ENCODE data around the gene AEN. TPM values are rescaled to one million over a fixed set of nuclear protein-coding genes. Genes with fewer than 3 reads are reported as not detected.
"Not testable (repeated sequence)": the region's sequence is repeated elsewhere in the genome, so short reads cannot be mapped to it uniquely, and the experiment has no call there.

Gene AEN
- total RNA-seq, 1 experiment from 2014 or later: 59.0 TPM

DNA sequence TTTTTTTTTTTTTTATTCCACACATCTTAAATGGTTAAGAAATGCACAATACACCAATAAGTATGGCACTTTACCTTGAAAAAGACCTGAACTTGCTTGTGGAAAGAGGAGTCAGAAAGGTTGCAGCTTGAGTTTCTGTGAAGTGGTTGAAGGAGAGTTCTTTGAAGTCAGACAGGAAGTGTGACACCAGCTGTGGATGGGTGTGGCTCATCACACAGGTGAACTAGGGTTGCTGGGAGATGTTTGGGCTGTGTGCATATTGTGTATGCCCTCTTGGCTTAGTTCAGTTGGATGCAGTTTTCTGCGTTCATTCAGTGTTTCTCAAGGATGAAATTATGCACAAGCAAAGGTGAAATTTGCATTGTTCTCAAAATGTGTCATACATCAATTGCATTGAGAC lies 6.3 kb downstream of the AEN start:
- in situ Hi-C loops (cut with HindIII; ENCODE audit: low pct_unique_long_range_greater_than_20kb, low sequenced_read_pairs): no loop called here
- DNase-seq (ENCODE audit: low read depth): no peak

- DNase-seq (ENCODE audit: low read depth): no peak
- in situ Hi-C loops (cut with HindIII; ENCODE audit: low pct_unique_long_range_greater_than_20kb, low sequenced_read_pairs): no loop called here
Measured at GRCh38 chr15:88628018-88628654, 7.0 kb downstream of the AEN start.

- in situ Hi-C loops (cut with HindIII; ENCODE audit: low pct_unique_long_range_greater_than_20kb, low sequenced_read_pairs): no loop called here
- no peak for DNase-seq (ENCODE audit: low read depth)
Measured at GRCh38 chr15:88629071-88629470, 7.9 kb downstream of the AEN start.

DNA sequence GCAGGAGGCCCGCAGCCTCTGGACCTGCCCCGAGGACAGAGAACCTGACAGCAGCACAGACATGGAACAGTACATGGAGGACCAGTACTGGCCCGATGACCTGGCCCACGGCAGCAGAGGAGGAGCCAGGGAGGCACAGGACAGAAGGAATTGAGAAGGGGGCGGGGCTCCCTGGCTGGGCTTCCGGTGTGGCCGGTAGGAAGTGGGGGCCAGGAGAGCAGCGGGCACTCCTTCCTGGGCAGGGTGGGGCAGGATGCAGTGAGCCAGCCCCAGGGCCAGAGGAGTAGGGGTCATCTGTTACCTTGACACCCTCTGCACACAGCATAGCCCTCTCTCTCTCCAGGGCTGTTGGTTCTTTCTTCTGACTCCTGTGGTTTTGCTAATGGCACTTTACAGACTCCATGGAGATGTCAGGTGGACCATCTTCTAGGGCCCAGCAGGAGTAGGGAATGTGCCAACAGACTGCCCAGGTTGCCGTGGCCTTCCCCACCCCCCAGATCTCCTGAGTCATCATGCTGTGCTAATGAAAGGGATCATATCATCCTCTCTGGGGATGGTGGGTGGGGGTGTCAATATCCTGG lies 9.1 kb downstream of the AEN start:
- peak; percentile 42 for DNase-seq (ENCODE audit: low read depth)
- in situ Hi-C loops (cut with HindIII; ENCODE audit: low pct_unique_long_range_greater_than_20kb, low sequenced_read_pairs): no loop called here

DNA sequence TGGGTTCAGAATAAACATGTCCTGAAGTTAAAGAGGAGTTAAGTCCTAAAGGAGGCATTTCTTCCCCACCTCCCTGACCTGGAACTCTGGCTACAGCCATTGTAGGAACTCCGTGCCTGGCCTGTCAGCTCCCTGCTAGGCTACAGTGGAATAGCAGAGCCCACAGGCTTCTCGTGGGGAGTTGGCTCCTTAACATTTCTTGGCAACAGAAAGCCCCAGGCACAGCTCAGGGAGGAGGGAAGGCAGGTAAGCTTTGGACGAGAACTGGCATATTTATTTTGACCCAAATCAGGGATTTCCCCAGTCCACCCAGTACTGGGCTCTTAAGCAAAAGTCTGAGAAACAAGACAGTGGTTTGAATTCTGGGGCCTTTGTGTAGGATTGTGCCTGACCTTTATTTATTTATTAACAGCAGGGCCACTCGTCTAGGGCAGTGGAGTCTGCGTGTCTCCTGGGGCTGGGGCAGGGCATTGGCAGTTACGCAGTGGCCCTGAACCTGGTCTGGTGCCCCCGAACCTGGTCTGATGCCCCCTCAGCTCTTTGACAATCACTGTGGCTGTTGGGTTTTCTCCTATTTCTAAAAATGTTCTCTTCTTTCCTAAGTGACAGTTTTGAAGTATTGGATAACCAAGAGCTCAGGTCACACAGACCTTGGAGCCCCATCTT lies 9.8 kb downstream of the AEN start:
- in situ Hi-C loops (cut with HindIII; ENCODE audit: low pct_unique_long_range_greater_than_20kb, low sequenced_read_pairs): no loop called here
- no peak for DNase-seq (ENCODE audit: low read depth)

DNA sequence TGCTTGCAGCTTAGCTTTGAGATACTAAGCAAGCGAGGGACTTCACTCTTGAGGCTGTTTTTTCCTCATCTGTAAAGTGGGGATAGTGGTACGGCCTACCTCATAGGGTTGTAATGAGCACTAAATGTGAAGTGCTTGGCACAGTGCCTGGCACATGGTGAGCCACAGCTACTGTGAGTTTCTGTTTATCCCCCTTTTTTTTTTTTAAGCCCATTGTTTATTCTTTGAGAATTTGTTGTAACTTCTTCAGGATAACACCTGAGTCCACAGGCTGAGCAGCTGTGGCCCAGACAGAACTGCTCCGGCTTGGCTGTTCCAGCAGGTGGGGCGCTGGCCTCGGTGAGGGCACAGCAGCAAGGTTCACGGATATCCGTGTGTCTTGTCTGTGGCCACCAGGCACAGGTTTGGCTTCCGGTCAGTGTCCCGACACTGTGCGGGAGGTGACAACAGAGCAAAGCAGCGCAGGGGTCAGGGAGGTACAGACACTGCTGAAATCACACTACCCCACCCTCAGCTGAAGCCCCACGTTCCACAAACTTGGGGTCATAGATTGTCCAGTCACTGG lies 10.4 kb downstream of the AEN start:
- no peak for DNase-seq (ENCODE audit: low read depth)
- in situ Hi-C loops (cut with HindIII; ENCODE audit: low pct_unique_long_range_greater_than_20kb, low sequenced_read_pairs): no loop called here

DNA sequence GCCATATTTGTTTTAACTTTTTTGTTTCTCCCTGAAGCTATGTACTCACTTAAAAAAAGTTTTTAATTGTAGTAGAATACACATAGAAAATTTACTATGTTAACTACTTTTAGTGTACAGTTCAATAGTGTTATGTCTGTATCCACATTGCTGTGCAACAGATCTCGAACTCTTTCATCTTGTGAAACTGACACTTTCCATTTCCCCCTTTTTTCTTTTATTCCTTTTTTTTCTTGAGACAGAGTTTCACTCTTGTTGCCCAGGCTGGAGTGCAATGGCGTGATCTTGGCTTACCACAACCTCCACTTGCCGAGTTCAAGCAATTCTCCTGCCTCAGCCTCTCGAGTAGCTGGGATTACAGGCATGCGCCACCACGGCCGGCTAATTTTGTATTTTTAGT lies 11.7 kb downstream of the AEN start:
- DNase-seq (ENCODE audit: low read depth); in situ Hi-C loops (cut with HindIII; ENCODE audit: low pct_unique_long_range_greater_than_20kb, low sequenced_read_pairs): not testable (repeated sequence)

GRCh38 chr15:88634449-88634848 lies 13.3 kb downstream of the AEN start:
- DNase-seq (ENCODE audit: low read depth): no peak
- in situ Hi-C loops (cut with HindIII; ENCODE audit: low pct_unique_long_range_greater_than_20kb, low sequenced_read_pairs): no loop called here

- DNase-seq (ENCODE audit: low read depth): no peak
- in situ Hi-C loops (cut with HindIII; ENCODE audit: low pct_unique_long_range_greater_than_20kb, low sequenced_read_pairs): no loop called here
Measured at GRCh38 chr15:88635318-88635717, 14.2 kb downstream of the AEN start.

GRCh38 chr15:88636050-88636449 lies 14.9 kb downstream of the AEN start:
- in situ Hi-C loops (cut with HindIII; ENCODE audit: low pct_unique_long_range_greater_than_20kb, low sequenced_read_pairs): no loop called here
- DNase-seq (ENCODE audit: low read depth): no peak

DNA sequence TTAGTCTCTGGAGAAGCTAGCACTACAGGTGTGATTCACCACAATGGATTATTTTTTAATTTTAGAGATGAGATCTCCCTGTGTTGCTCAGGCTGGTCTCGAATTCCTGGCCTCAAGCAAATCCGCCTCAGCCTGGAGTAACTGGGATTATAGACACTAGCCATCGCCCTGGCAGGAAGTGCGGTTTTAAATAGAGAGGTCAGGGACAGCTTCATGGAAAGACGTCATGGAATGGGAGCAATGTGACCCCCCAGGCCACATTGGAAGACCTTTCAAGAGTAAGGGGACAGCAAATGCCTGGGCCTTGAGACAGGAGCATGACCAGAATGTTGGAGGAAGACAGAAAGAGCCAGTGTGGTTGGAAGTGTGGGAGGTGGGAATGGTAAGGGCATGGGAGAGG lies 15.5 kb downstream of the AEN start:
- in situ Hi-C loops (cut with HindIII; ENCODE audit: low pct_unique_long_range_greater_than_20kb, low sequenced_read_pairs): no loop called here
- DNase-seq (ENCODE audit: low read depth): no peak

- no peak for DNase-seq (ENCODE audit: low read depth)
- in situ Hi-C loops (cut with HindIII; ENCODE audit: low pct_unique_long_range_greater_than_20kb, low sequenced_read_pairs): no loop called here
Measured at GRCh38 chr15:88637436-88637835, 16.3 kb downstream of the AEN start.

DNA sequence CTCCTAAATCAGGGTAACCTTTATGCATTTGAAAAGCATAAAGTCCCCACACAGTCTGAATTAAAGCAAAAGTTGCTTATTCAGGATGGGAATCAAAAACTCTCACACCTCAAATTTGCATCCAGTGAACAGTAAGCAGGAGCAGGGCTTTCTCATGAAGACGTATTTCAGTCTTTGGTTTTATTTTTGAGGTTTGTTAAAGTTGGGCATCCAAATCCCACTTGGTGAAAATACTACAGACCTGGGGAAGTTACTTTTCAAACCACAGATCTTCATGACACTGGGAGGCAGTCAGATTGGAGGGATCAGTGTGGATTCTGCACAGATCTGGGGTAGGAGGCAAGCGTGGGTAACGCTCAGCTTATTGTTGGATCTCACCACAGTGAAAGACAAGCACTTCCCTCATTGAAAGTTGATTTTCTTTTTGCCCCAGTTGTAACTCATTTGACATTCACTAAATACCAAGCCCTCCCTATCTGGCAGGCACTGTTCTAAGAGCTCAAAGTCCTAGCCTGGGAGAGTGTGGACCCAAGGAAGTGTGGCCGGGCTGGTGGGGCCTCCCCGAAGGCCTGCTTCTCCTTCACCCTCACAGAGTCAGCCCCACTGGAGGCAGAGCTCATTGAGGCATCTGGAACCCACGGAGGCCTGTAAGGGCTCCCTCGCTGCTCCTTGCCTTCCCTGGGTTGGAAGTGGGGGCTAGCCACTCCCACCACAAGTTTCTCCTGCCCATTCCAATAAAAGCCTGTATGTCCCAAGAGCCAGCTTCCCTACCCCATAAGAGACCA lies 16.9 kb downstream of the AEN start:
- no peak for DNase-seq (ENCODE audit: low read depth)
- in situ Hi-C loops (cut with HindIII; ENCODE audit: low pct_unique_long_range_greater_than_20kb, low sequenced_read_pairs): no loop called here

DNA sequence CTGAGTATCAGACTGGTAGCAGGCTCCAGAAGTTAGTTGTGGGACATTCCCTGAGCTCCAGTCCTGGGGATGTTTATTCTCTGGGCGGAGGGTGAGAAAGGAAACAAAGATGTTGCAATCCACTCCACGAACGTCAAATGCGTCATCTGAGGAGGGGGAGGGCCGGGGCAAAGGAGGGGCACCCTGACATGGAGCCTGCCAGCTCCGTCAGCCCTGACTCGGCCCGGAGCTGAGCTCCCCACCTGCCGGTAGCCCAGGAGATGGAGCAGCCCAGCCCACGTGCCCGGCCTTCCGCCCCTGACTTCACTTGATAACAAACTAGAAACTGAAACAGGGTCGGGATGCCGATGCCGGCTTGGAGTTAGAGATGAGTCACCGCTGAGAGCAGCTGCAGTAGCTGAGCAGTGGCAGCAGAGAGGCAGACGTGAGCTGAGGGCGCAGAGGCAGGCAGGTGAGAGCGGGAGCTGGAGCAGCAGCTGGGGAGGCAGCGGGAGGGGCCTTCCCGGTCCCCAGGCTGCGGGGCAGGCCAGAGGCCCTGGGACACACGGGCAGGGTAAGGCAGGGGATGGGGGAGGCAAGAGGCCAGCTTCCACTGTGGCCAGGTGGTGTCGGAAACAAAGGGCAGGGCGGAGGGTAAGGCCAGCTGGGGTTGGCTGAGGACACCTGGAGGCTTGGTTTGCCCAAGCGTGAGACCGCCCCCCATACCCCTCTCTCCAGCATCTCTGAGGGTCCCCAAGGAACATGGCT lies 17.7 kb downstream of the AEN start, which contains the start of gene ISG20:
Gene ISG20, plus strand, starts transcription at position 391 of the 747 bp plus-strand sequence. Its CDS starts 351 bp downstream, at position 742.
- DNase-seq (ENCODE audit: low read depth): peak; percentile 99
- in situ Hi-C loops (cut with HindIII; ENCODE audit: low pct_unique_long_range_greater_than_20kb, low sequenced_read_pairs): no loop called here

- in situ Hi-C loops (cut with HindIII; ENCODE audit: low pct_unique_long_range_greater_than_20kb, low sequenced_read_pairs): no loop called here
- no peak for DNase-seq (ENCODE audit: low read depth)
Measured at GRCh38 chr15:88641959-88642452, 20.9 kb downstream of the AEN start.

DNA sequence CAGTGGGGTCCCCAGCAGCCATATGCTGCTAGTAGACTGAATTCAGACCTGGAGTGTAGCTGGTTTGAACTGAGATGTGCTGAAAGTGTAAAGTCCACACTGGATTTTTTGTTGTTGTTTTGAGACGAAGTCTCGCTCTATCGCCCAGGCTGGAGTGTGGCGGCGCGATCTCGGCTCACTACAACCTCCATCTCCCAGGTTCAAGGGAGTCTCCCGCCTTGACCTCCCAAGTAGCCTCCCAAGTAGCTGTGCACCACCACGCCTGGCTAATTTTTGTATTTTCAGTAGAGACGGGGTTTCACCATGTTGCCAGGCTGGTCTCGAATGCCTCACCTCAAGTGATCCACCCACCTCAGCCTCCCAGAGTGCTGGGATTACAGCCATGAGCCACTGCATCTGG lies 21.4 kb downstream of the AEN start:
- DNase-seq (ENCODE audit: low read depth); in situ Hi-C loops (cut with HindIII; ENCODE audit: low pct_unique_long_range_greater_than_20kb, low sequenced_read_pairs): not testable (repeated sequence)

GRCh38 chr15:88644741-88645140 lies 23.6 kb downstream of the AEN start:
- no peak for DNase-seq (ENCODE audit: low read depth)
- in situ Hi-C loops (cut with HindIII; ENCODE audit: low pct_unique_long_range_greater_than_20kb, low sequenced_read_pairs): no loop called here
